ENCODE data around the gene ZSWIM7. TPM values are rescaled to one million over a fixed set of nuclear protein-coding genes. Genes with fewer than 3 reads are reported as not detected.

ZSWIM7 gene
- total and polyA plus RNA-seq, 8 donors, result 6.6 to 30.6 (median 12.0) TPM

DNA sequence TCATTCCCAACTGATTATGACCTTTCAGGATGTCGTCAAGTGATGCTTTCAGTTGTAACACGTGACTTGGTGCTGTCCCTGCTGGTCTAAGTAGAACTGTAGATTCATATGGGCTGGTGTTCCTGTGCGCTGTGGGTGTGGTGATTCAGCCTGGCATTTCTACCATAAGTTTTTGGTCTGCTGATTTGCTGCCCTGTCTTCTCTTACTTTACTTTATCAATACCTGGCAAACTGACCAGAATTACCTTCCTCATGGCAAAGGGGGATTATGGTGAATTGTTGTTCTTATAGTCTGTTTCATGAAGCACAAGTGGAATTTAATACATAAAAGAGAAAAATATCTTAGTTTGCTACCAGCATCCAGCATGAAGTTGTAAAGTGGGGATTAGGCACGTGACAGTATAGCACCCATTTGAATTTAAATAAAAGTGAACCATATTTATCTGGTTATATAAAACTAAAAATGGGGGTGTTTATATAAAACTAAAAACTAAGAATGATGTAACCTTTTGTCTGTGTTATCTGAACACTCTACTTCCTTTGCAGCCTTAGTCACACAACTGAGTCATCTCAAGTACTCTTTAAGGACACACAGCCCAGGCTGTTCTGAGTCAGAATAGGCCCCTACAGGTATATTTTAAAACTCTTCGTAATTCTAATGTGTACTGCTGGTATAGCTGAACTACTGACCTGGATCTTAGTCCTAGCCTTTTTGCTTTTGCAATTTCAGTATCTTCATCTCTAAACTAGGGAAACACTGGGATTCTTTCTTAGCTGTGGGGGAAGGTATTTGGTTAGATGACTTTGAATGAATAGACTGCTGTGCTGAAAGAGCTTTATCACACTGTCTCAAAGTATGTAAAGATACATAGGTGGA is 28.4 kb upstream of the ZSWIM7 start:
- ATAC-seq (peak; percentile 75 to 86 (median 78)), DNase-seq (no peak), FAIRE-seq (no peak)
- peak overlapping the region in 1 of 4 donors; percentile 63 for H3K27ac ChIP-seq
- 90% methylated on average over 5 of the region's 5 CpGs for WGBS, 2 donors
- intact Hi-C loops (cut with DNase I), result no loop called here
- peaks cover 0 to 48% (median 14%) of the 10 kb centered on the region in 3 donors for H3K36me3 ChIP-seq
- H3K4me3 ChIP-seq, result no peak overlapping the region
- H3K9me3 ChIP-seq, result no peaks in the 10 kb centered on the region
- TF ChIP-seq, protein P1, sequence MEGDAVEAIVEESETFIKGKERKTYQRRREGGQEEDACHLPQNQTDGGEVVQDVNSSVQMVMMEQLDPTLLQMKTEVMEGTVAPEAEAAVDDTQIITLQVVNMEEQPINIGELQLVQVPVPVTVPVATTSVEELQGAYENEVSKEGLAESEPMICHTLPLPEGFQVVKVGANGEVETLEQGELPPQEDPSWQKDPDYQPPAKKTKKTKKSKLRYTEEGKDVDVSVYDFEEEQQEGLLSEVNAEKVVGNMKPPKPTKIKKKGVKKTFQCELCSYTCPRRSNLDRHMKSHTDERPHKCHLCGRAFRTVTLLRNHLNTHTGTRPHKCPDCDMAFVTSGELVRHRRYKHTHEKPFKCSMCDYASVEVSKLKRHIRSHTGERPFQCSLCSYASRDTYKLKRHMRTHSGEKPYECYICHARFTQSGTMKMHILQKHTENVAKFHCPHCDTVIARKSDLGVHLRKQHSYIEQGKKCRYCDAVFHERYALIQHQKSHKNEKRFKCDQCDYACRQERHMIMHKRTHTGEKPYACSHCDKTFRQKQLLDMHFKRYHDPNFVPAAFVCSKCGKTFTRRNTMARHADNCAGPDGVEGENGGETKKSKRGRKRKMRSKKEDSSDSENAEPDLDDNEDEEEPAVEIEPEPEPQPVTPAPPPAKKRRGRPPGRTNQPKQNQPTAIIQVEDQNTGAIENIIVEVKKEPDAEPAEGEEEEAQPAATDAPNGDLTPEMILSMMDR (IDR thresholded peaks at IDR 0.05), result no peak
- H3K27me3 ChIP-seq, result no peaks in the 10 kb centered on the region
- H3K4me1 ChIP-seq, result peaks cover 0 to 4% (median 0%) of the 10 kb centered on the region in 3 donors

DNA sequence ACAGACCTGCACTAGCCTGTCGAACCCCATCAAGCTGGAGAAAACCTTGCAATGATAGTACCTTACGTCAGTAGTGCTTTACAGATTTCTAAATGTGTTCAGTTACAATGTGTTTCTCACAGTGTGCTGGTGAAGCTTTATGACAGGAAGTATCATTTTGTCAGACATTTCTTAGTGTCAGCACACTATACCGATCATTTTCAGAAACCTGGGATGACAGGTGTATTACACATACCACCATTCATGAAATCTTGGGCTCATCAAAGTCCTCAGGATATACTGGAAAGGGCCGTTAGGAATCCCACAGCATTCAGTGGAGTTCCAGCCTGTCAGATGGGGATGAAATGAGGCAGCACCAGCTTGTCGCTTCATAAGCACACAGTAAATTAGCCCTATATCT is 27.4 kb upstream of the ZSWIM7 start:
- DNase-seq, result no peak
- Histone ChIP-seq H3K27ac (no peak overlapping the region), H3K36me3 (peaks cover 0 to 38% (median 14%) of the 10 kb centered on the region in 3 donors), H3K4me1 (peaks cover 0 to 4% (median 0%) of the 10 kb centered on the region in 3 donors), H3K4me3 (no peak overlapping the region), H3K27me3 (no peaks in the 10 kb centered on the region), H3K9me3 (no peaks in the 10 kb centered on the region)
- WGBS, 2 donors, result 92 to 93% methylated on average over 5 of the region's 5 CpGs
- no peak for FAIRE-seq
- ATAC-seq, result no peak
- TF ChIP-seq, protein P1 (IDR thresholded peaks at IDR 0.05), result no peak
- intact Hi-C loops (cut with DNase I), result no loop called here

DNA sequence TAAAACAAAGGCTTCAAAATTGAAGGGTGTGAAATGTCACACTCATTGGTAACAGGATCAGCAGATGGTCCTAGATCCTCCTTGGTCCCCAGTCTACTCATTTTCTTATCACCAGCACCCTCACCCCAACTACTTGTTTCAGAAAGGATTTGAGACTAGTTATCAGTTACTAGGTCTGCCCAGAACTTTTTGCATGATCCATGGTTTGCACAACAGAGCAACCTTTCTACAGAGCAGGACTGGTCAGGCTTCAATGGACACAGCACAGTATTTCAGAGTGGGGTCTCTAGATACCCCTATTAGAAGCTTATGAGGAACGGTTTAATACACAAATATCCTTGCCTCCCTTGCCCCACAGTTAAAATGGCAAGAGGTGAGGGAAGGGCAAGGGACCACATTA is 25.7 kb upstream of the ZSWIM7 start:
- H3K27ac ChIP-seq, result no peak overlapping the region
- intact Hi-C loops (cut with DNase I), result no loop called here
- no peak overlapping the region for H3K4me3 ChIP-seq
- TF ChIP-seq, protein P1 (IDR thresholded peaks at IDR 0.05), result no peak
- FAIRE-seq (no peak), DNase-seq (no peak), ATAC-seq (no peak)
- no peaks in the 10 kb centered on the region for H3K27me3 ChIP-seq
- H3K4me1 ChIP-seq, result peaks cover 0 to 4% (median 0%) of the 10 kb centered on the region in 3 donors
- peaks cover 0 to 31% (median 14%) of the 10 kb centered on the region in 3 donors for H3K36me3 ChIP-seq
- WGBS, 2 donors, result 95 to 98% methylated on average over 1 of the region's 1 CpG
- H3K9me3 ChIP-seq, result no peaks in the 10 kb centered on the region

DNA sequence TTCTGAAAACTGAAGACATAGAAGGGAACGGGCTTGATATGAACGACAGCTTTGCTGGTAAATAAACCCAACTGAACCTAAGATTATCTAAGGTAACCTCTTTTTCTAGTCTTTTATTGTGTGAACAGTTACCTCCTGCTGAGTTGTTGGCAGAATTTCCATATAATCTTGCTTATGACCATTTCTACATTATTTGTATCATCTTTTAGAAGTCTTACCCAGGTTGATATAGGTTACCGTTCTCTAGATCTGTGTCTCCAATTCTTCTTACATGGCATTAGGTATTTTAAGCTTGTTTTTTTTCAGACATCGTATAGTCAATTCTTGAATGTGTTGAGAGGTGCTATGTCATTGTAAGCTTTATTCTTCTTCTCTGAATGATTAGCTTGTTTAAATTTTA is 24.4 kb upstream of the ZSWIM7 start:
- WGBS, 2 donors, result 68 to 83% methylated on average over 4 of the region's 4 CpGs
- H3K27me3 ChIP-seq, result no peaks in the 10 kb centered on the region

More for the DNA sequence above, 24.4 kb upstream of the ZSWIM7 start:
- no peak overlapping the region for H3K27ac ChIP-seq
- TF ChIP-seq, protein P1 (IDR thresholded peaks at IDR 0.05), result no peak
- H3K36me3 ChIP-seq, result peaks cover 0 to 19% (median 14%) of the 10 kb centered on the region in 3 donors
- no peak for DNase-seq
- FAIRE-seq, result no peak
- no peaks in the 10 kb centered on the region for H3K9me3 ChIP-seq
- no peak for ATAC-seq
- intact Hi-C loops (cut with DNase I), result no loop called here
- no peak overlapping the region for H3K4me3 ChIP-seq
- H3K4me1 ChIP-seq, result peaks cover 0 to 4% (median 0%) of the 10 kb centered on the region in 3 donors
